GM12891 (cell line): ENCODE results near the gene MSI2.

Experiments
- POLR2A ChIP-seq: IDR thresholded peaks from 2 replicates; pipeline ENCODE4 v1.6.1; 2011; ENCODE audit warnings: low read depth, low read length, control low read depth
- POLR2AphosphoS5 ChIP-seq: IDR thresholded peaks from 2 replicates; pipeline ENCODE4 v1.6.1; 2011; ENCODE audit warnings: low read depth, low read length, control low read depth

DNA sequence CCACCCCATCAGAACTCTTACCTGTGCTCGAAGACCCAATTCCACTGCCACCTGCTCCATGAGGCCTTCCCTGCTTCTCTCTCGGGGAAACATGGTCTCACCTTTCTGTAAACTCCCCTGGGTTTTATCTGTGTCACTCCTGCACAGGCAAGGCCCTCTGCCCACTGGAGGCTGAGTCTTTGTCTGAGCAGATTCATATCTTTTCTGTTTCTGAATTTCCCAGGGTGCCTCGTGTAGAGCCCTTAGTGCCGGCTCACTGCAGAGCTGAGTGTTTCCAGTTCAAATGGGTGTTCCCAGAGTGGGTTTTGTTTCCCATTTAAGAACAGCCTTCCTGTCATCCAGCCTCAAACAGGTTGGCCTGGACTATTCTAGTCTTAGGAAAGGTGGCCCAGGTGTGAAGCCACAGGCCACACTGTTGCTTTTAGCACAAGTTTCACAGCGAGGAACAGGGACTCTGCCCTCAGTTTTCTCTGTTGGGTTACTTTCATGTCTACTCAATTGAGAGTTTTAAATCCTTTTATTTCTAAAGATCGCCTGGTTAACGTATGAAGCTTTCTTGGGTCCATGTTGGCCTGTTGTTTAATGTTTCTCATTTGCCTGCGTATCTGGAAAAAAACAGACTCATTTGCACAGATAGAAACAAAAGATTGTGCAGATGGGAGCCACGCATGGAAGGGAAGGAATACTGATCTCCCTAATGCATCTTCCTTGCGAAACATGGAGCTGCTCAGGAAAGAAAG is 228.7 kb downstream of the MSI2 start:
- TF ChIP-seq POLR2A (no peak), POLR2AphosphoS5 (no peak)
